K562 (cell line): Measurements from ENCODE around the gene ZFYVE1. TPM values are rescaled to one million over a fixed set of nuclear protein-coding genes. Genes with fewer than 3 reads are reported as not detected.

ENCODE experiments used
- AFF4 ChIP-seq: sonication (generic); formaldehyde crosslinking; IDR thresholded peaks from 2 replicates; pipeline ENCODE4 v1.8.0; 2023; ENCODE audit warnings: mild to moderate bottlenecking, missing genetic modification reagents
- BRD4 ChIP-seq: fragments of 200-600 bp; sonication (generic); IDR thresholded peaks from 2 replicates; pipeline ENCODE4 v1.6.1; 2017; ENCODE audit warnings: inconsistent platforms
- DACH1 ChIP-seq: fragments of 450-650 bp; IDR thresholded peaks from 2 replicates; pipeline ENCODE4 v1.6.1; 2018; ENCODE audit not compliant: partially characterized antibody
- FOXP1 ChIP-seq: sonication (generic); formaldehyde crosslinking; IDR thresholded peaks from 2 replicates; pipeline ENCODE4 v1.8.0; 2022; ENCODE audit warnings: mild to moderate bottlenecking, missing genetic modification reagents
- HEY1 ChIP-seq: fragments of 250-450 bp; sonication (Bioruptor Pico); IDR thresholded peaks from 2 replicates; pipeline ENCODE4 v1.5.0; 2020; ENCODE audit warnings: mild to moderate bottlenecking, moderate library complexity, borderline replicate concordance
- HLTF ChIP-seq: fragments of 450-650 bp; IDR thresholded peaks from 2 replicates; pipeline ENCODE4 v1.6.1; 2016
- LEF1 ChIP-seq: fragments of 450-650 bp; IDR thresholded peaks from 2 replicates; pipeline ENCODE4 v1.6.1; 2016; ENCODE audit warnings: mild to moderate bottlenecking
- MLLT1 ChIP-seq, 2 experiments: fragments of 450-650 bp; IDR thresholded peaks; 2 replicates each; pipeline ENCODE4 v1.6.1; 2016
- MTF1 ChIP-seq: fragments of 250-450 bp; sonication (Bioruptor Pico); IDR thresholded peaks from 2 replicates; pipeline ENCODE4 v1.9.0; 2021; ENCODE audit warnings: moderate library complexity, mild to moderate bottlenecking, inconsistent platforms, borderline replicate concordance
- MYNN ChIP-seq, 2 experiments: sonication (generic); formaldehyde crosslinking in 1 of 2; IDR thresholded peaks; 2 replicates each; pipeline versions ENCODE4 v1.5.0 to v1.6.1; 2016 to 2020; ENCODE audit warnings: antibody characterized with exemption in 1 of 2, missing genetic modification reagents in 1 of 2
- NCOA2 ChIP-seq, 2 experiments: fragments of 450-650 bp; IDR thresholded peaks; 2 replicates each; pipeline ENCODE4 v1.6.1; 2018; ENCODE audit warnings: mild to moderate bottlenecking in 2 of 2, moderate library complexity in 1 of 2; ENCODE audit not compliant: partially characterized antibody in 2 of 2
- NFYB ChIP-seq: IDR thresholded peaks from 2 replicates; pipeline ENCODE4 v1.6.1; 2011; ENCODE audit warnings: mild to moderate bottlenecking, moderate library complexity; ENCODE audit not compliant: insufficient read length; ENCODE audit errors: extremely low read depth
- NR2C2 ChIP-seq, 2 experiments: fragments of 200-800 bp in 1 of 2; sonication (Bioruptor generic) in 1 of 2; sonication (generic) in 1 of 2; formaldehyde crosslinking in 1 of 2; IDR thresholded peaks; 2 replicates each; pipeline versions ENCODE4 v1.6.1 to v1.8.0; 2016 to 2022; ENCODE audit warnings: mild to moderate bottlenecking in 1 of 2, missing compliant biosample characterization in 1 of 2, missing genetic modification characterization in 1 of 2, missing genetic modification reagents in 1 of 2
- RFX1 ChIP-seq: fragments of 450-650 bp; IDR thresholded peaks from 2 replicates; pipeline ENCODE4 v1.6.1; 2016; ENCODE audit warnings: mild to moderate bottlenecking, moderate library complexity
- SIN3B ChIP-seq: fragments of 450-650 bp; IDR thresholded peaks from 2 replicates; pipeline ENCODE4 v1.6.1; 2017; ENCODE audit warnings: low read depth, mild to moderate bottlenecking, moderate library complexity
- SLC30A9 ChIP-seq: fragments of 250-450 bp; sonication (Bioruptor Pico); IDR thresholded peaks from 2 replicates; pipeline ENCODE4 v1.8.0; 2022; ENCODE audit warnings: mild to moderate bottlenecking, moderate library complexity
- TARDBP ChIP-seq: fragments of 450-650 bp; IDR thresholded peaks from 2 replicates; pipeline ENCODE4 v1.6.1; 2016
- TCF7 ChIP-seq: sonication (generic); IDR thresholded peaks from 2 replicates; pipeline ENCODE4 v1.6.1; 2016; ENCODE audit warnings: antibody characterized with exemption, borderline replicate concordance
- TCF7L2 ChIP-seq: fragments of 150-350 bp; IDR thresholded peaks from 2 replicates; pipeline ENCODE4 v1.6.1; 2016; ENCODE audit warnings: low read depth, mild to moderate bottlenecking, low read length, moderate library complexity
- YY1 ChIP-seq, 3 experiments: IDR thresholded peaks; 2 replicates each; pipeline ENCODE4 v1.6.1; 2011; ENCODE audit warnings: low read length in 2 of 3, mild to moderate bottlenecking in 2 of 3, moderate library complexity in 2 of 3, borderline replicate concordance in 1 of 3, control low read depth in 1 of 3, low read depth in 1 of 3; ENCODE audit not compliant: insufficient read depth in 3 of 3, insufficient replicate concordance in 2 of 3, control insufficient read depth in 1 of 3, insufficient read length in 1 of 3; ENCODE audit errors: extremely low read depth in 1 of 3
- ZKSCAN3 ChIP-seq: fragments of 250-450 bp; sonication (Bioruptor Pico); IDR thresholded peaks from 2 replicates; pipeline ENCODE4 v1.4.0; 2020
- ZNF143 ChIP-seq: sonication (generic); formaldehyde crosslinking; IDR thresholded peaks from 2 replicates; pipeline ENCODE4 v1.9.0; 2022; ENCODE audit warnings: mild to moderate bottlenecking, missing genetic modification reagents
- ZNF217 ChIP-seq: sonication (generic); formaldehyde crosslinking; IDR thresholded peaks from 2 replicates; pipeline ENCODE4 v1.8.0; 2022; ENCODE audit warnings: mild to moderate bottlenecking, missing genetic modification reagents
- ZNF324 ChIP-seq: fragments of 250-450 bp; sonication (Bioruptor Pico); IDR thresholded peaks from 2 replicates; pipeline ENCODE4 v1.4.0; 2020; ENCODE audit warnings: mild to moderate bottlenecking
- ZNF76 ChIP-seq: fragments of 250-450 bp; sonication (Bioruptor Pico); IDR thresholded peaks from 2 replicates; pipeline ENCODE4 v1.4.0; 2020; ENCODE audit warnings: mild to moderate bottlenecking, moderate library complexity, borderline replicate concordance
- polyA plus RNA-seq, 8 experiments: library from polyadenylated mRNA; depleted of rRNA in 4 of 8; stranded (reverse) in 5 of 8; unstranded in 3 of 8; fragments of >200 nt; fragmentation: Nextera tagmentation in 2 of 8; fragmentation: Illumina TruSeq in 1 of 8; extraction: Ambion mirVana in 2 of 8; extraction: Trizol in 1 of 8; gene quantifications; 2 replicates each; pipeline versions ENCODE4 v1.2.1 to v1.2.3, GENCODE V29; 2011 to 2014; ENCODE audit warnings: inconsistent platforms in 1 of 8, missing spikeins in 1 of 8
- total RNA-seq, 7 experiments: library from RNA; depleted of rRNA in 6 of 7; stranded (reverse); fragments of >200 nt in 6 of 7; fragmentation: Illumina TruSeq in 2 of 7; extraction: Trizol in 2 of 7; gene quantifications; 2 replicates each; pipeline versions ENCODE4 v1.2.1 to v1.2.3, GENCODE V29; 2011 to 2021; ENCODE audit warnings: low replicate concordance in 1 of 7

Gene ZFYVE1
- total and polyA plus RNA-seq, 9 of the 15 experiments (the other 6 are each of a cell fraction or from before 2014, with no cell fraction given): 0.62 to 5.5 (median 3.4) TPM

GRCh38 chr14:72925171-72925759, 101.6 kb downstream of the ZFYVE1 start (continued):
- no peak for TF ChIP-seq YY1 (IDR thresholded peaks at IDR 0.05; ENCODE audit: borderline replicate concordance in 1 of 3, control insufficient read depth in 1 of 3, extremely low read depth in 1 of 3, insufficient read depth in 3 of 3, insufficient read length in 1 of 3, insufficient replicate concordance in 2 of 3, low read depth in 1 of 3, low read length in 2 of 3)
- TF ChIP-seq FOXP1: no peak
- TF ChIP-seq MLLT1 (IDR thresholded peaks at IDR 0.05): no peak
- TF ChIP-seq HEY1: no peak
- no peak for TF ChIP-seq MYNN (IDR thresholded peaks at IDR 0.05)
- TF ChIP-seq MYNN (CRISPR knock-in tag; IDR thresholded peaks at IDR 0.05): no peak
- TF ChIP-seq ZNF217 (CRISPR knock-in tag): no peak
- no peak for TF ChIP-seq ZNF324
- no peak for TF ChIP-seq DACH1
- TF ChIP-seq SLC30A9 (CRISPR knock-in tag): no peak
- TF ChIP-seq AFF4 (CRISPR knock-in tag): 0 out of 2 replicates have a peak, but pooled peaks have one; percentile 49
- TF ChIP-seq ZNF143 (CRISPR knock-in tag): no peak
- no peak for TF ChIP-seq NR2C2 (CRISPR knock-in tag; IDR thresholded peaks at IDR 0.05)
- TF ChIP-seq NR2C2 (tag; IDR thresholded peaks at IDR 0.05): no peak; the same call in 1 of the 2 replicates
- TF ChIP-seq TCF7: 0 out of 2 replicates have a peak, but pooled peaks have one; percentile 8
- TF ChIP-seq NCOA2 (IDR thresholded peaks at IDR 0.05; ENCODE audit: partially characterized antibody in 2 of 2): no peak
- TF ChIP-seq TCF7L2: no peak
- TF ChIP-seq ZNF76: no peak
- no peak for TF ChIP-seq HLTF
- TF ChIP-seq TARDBP: no peak
- peak; percentile 81; the same call in 1 of the 2 replicates for TF ChIP-seq BRD4
- TF ChIP-seq SIN3B: no peak
- no peak for TF ChIP-seq ZKSCAN3
- no peak for TF ChIP-seq RFX1
- TF ChIP-seq MTF1 (CRISPR knock-in tag): no peak
- TF ChIP-seq LEF1: peak; percentile 26; the same call in 1 of the 2 replicates
- no peak for TF ChIP-seq NFYB
